HK-2 (cell line): Measurements from ENCODE around the gene KSR1.
"Not testable (repeated sequence)": the region's sequence is repeated elsewhere in the genome, so short reads cannot be mapped to it uniquely, and the experiment has no call there.

ENCODE experiments used
- DNase-seq: peaks from one replicate; pipeline ENCODE4 v3.0.0-alpha.2; 2018; ENCODE audit not compliant: unreplicated experiment

KSR1 gene

GRCh38 chr17:27609611-27610303 is 153.5 kb downstream of the KSR1 start:
- DNase-seq = no peak

GRCh38 chr17:27610304-27610677 is 154.0 kb downstream of the KSR1 start:
- DNase-seq = no peak

- no peak for DNase-seq
Observed at GRCh38 chr17:27612160-27612770, 156.0 kb downstream of the KSR1 start.

GRCh38 chr17:27613433-27613832 is 157.2 kb downstream of the KSR1 start:
- no peak for DNase-seq

GRCh38 chr17:27615121-27615520 is 158.9 kb downstream of the KSR1 start:
- no peak for DNase-seq

GRCh38 chr17:27616414-27616813 is 160.2 kb downstream of the KSR1 start:
- DNase-seq = no peak

GRCh38 chr17:27618417-27618816 is 162.2 kb downstream of the KSR1 start:
- DNase-seq = no peak

GRCh38 chr17:27620721-27621120 is 164.5 kb downstream of the KSR1 start:
- no peak for DNase-seq

GRCh38 chr17:27621536-27621935 is 165.3 kb downstream of the KSR1 start:
- no peak for DNase-seq

- DNase-seq = no peak
Observed at GRCh38 chr17:27621942-27622559, 165.8 kb downstream of the KSR1 start.

- DNase-seq = no peak
Observed at GRCh38 chr17:27622986-27623385, 166.7 kb downstream of the KSR1 start.

- no peak for DNase-seq
Observed at GRCh38 chr17:27623614-27624013, 167.4 kb downstream of the KSR1 start.

- DNase-seq = no peak
Observed at GRCh38 chr17:27624539-27624938, 168.3 kb downstream of the KSR1 start.

GRCh38 chr17:27625856-27626255 is 169.6 kb downstream of the KSR1 start:
- DNase-seq = no peak

GRCh38 chr17:27627514-27627913 is 171.3 kb downstream of the KSR1 start:
- no peak for DNase-seq

GRCh38 chr17:27628376-27628775 is 172.1 kb downstream of the KSR1 start:
- DNase-seq = no peak

- not testable (repeated sequence) for DNase-seq
Observed at GRCh38 chr17:27629260-27629659, 173.0 kb downstream of the KSR1 start.

- no peak for DNase-seq
Observed at GRCh38 chr17:27630607-27631410, 174.6 kb downstream of the KSR1 start, which contains the start of gene LGALS9. TSS of gene LGALS9 (plus strand) at chr17:27631188. CDS start at chr17:27631266, 78 bp downstream.

GRCh38 chr17:27631411-27631760 is 175.1 kb downstream of the KSR1 start:
- DNase-seq = no peak

- DNase-seq = no peak
Observed at GRCh38 chr17:27631897-27632725, 175.9 kb downstream of the KSR1 start.

- not testable (repeated sequence) for DNase-seq
Observed at GRCh38 chr17:27632766-27633165, 176.5 kb downstream of the KSR1 start.
